RWPE1 (cell line): ENCODE results near the gene PNCK.

Source experiments
- CTCF ChIA-PET: fragments of 350-600 bp; sonication (Branson Sonifier 250); formaldehyde crosslinking; extraction: SDS; loops from one replicate; lab custom pipeline; 2021; lab: Yijun Ruan, JAX
- POLR2A ChIA-PET: fragments of 400-600 bp; formaldehyde crosslinking; extraction: SDS; loops from one replicate; lab custom pipeline; 2020; ENCODE audit warnings: antibody characterized with exemption; ENCODE audit not compliant: low non-redundant PET; lab: Yijun Ruan, JAX
- DNase-seq: peaks from one replicate; pipeline ENCODE4 v3.0.0; 2012; ENCODE audit warnings: low spot score
- H3K27ac ChIP-seq: fragments of 450-650 bp; 2 replicates; pipeline ENCODE4 v1.5.1; 2017
- TF ChIP-seq, protein P1 (sequence below): fragments of 450-650 bp; conservative IDR thresholded peaks from 2 replicates; pipeline ENCODE4 v1.5.1; 2017; ENCODE audit warnings: low read depth, mild to moderate bottlenecking

PNCK gene

DNA sequence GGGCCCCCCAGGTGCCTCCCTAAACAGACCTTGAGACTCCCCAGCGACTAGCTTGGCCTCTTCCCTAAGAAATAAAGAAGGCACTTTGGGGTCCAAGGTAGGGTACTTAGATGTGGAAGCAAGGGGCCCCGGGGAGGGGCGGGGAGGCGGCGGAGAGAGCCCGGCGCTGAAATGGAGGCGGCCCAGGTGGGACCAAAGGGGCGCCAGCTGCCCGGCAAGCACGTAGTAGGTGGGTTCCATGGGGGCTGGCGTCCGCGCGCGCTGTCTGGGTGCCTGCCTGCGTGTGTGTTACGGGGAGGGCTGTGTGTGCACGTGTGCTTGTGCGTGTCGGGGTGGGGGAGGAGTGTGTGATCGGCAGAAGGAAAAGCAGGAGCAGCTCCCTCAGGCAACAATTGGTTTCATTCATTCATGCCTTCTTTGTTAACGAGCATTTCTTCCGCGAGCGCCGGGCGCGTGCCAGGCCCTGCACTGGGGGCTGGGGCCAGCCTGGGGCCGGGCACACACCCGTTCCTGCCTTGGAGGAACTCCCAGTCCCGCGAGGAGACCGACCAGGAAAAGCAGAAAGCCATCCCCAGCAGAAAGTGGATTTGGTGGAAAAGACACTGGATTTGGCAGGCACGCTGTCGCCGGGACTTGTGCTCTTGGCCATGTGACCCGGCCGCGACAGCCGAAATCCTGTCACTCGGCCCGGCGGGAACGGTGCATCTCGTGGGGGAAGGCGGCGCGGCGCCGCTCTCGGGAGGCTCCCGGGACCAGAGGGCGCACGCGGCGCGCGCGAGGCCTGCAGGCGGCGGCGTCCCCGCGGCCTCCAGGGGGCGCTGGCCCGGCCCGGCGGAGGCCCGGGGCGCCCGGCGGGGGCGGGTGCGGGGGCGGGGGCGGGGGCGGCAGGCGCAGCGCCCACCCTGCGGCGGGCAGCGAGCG, 29.9 kb downstream of the PNCK start:
- DNase-seq, result no peak
- no peak overlapping the region for H3K27ac ChIP-seq
- TF ChIP-seq, protein P1, sequence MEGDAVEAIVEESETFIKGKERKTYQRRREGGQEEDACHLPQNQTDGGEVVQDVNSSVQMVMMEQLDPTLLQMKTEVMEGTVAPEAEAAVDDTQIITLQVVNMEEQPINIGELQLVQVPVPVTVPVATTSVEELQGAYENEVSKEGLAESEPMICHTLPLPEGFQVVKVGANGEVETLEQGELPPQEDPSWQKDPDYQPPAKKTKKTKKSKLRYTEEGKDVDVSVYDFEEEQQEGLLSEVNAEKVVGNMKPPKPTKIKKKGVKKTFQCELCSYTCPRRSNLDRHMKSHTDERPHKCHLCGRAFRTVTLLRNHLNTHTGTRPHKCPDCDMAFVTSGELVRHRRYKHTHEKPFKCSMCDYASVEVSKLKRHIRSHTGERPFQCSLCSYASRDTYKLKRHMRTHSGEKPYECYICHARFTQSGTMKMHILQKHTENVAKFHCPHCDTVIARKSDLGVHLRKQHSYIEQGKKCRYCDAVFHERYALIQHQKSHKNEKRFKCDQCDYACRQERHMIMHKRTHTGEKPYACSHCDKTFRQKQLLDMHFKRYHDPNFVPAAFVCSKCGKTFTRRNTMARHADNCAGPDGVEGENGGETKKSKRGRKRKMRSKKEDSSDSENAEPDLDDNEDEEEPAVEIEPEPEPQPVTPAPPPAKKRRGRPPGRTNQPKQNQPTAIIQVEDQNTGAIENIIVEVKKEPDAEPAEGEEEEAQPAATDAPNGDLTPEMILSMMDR, result 0 out of 2 replicates have a peak, but pooled peaks have one; percentile 9
- POLR2A ChIA-PET, result no interaction called here
- CTCF ChIA-PET, result interaction anchor here (0.6 to 1.1 kb wide), 4 partner anchors 9 to 24 kb away, joined by 3 to 4 read pairs (median 3); no protein-coding TSS in a partner anchor

DNA sequence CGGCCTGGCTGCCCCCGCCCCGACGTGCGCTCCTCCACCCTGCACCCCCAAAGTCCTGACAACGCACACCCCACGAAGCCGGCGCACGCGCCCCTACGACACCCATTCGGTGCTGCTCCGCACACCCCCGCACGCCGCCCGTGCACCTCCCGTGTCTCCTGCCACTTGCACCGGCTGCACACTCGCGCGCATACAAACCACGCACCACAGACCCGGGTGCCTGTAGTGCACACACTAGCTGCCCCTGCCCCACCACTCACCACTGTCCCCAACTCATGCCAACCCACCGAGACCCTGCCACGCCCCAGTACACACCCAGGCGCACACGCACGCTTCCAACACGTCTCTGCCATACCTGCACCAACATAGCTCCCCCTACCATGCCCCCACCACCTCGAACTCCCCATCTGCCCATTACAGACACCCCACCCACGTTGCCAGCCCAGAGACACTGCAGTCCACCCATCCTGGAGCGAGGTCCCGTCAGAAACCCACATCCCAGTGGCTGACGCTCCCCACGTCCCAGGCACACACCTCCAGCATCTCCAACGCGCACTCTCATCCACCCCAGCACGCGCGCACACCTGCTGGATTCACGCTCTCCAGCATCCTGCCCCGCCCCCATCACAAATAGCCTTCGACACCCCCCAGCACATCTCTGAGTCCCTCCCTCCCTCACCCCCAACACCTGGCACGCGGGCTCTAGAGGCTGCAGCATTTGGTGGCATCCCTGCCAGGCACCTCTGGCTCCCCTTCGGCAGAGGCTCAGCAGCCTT, 30.8 kb downstream of the PNCK start:
- no peak for DNase-seq
- H3K27ac ChIP-seq, result no peak overlapping the region
- POLR2A ChIA-PET, result no interaction called here
- CTCF ChIA-PET, result interaction anchor here (0.6 to 0.8 kb wide), 3 partner anchors 8 to 21 kb away, joined by 3 read pairs; no protein-coding TSS in a partner anchor
- TF ChIP-seq, protein P1, result no peak

DNA sequence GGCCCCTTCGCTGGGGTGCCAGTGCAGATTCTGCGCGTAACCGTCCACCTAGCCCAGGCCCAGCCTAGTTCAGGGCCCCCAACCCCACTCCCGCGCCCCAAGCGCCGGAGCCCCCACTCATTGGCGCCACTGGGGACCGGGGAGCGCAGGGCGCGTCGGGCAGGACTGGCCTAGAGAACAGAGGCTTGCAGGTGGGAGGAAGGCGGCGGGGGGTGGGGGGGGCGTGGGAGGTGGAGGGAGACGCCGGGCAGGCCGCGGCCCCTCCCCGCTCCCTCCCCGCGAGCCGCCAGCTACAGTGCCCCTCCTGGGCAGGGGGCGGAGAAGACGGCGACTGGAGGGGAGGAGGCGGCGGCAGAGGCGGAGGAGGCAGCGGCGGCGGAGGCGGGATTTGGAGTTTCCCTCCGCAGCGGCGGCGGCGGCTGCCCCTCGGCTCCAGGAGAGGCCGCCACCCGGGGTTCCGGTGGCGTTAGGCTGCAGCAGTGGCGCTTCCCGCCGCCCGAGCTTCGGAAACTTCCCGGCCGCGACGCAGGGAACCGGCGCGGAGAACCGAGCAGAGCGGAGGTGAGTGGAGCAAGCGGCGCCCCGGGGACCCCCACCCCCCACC, 31.5 kb downstream of the PNCK start:
- no peak for DNase-seq
- CTCF ChIA-PET, result no interaction called here
- H3K27ac ChIP-seq, result no peak overlapping the region
- TF ChIP-seq, protein P1, result no peak
- POLR2A ChIA-PET, result no interaction called here

DNA sequence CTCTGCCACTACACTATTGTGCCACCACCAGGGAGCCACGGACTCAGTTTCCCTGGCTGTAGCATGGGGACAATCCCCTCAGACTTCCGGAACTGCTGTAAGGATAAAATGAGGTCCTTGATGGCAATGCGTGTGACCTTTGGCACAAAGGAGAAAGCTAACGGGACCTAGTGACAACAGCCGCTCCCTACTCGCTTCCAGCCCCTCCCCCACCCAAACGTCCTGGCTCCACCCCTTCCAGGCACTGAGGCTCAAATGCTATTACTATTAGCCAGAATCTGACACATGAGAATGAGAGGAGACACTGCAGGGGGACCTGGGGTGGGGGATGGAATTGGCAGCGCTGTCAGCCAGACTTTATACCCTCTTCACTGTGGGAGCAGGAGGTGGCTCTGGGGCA, 32.0 kb downstream of the PNCK start:
- CTCF ChIA-PET, result no interaction called here
- POLR2A ChIA-PET, result no interaction called here
- H3K27ac ChIP-seq, result no peak overlapping the region
- TF ChIP-seq, protein P1, result no peak
- no peak for DNase-seq

DNA sequence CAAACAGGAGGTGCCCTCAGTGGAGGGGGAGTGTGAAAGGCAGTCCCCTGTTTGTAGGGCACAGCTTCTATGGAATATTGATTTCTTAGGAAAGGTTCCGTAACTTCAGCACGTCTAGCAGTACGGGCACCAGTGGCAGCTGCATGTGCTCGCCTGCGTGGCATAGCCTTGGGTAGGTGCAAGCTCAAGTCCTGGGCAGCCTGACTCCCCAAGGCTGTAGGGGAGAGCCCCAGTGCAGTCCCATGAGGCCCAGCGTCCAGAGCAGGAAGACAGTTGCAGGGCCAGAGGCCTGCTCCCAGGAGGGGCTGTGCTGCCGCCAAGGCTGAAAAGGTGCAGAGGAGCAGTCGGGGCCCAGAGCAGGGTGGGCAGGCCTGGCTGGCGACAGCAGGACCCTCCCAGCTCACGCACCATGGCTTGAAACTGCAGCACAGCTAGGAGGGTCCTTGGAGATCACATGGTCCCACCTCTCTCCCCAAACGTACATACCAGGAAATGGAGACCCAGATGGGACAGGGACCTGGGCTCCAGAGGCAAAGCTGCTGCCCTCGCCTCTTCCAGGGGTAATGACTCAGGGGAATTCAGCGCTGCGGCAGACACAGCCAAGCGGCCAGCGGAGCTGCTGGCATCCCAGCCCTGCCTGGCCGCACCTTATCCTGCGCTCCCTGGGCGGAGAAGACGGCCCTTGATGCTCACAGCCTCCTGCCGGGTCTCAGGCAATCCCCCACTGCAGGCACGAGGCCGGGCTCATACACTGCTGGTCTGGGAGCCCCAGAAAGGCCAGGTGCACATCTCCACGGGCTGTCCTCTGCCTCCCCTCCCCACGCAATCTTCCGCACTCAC, 32.7 kb downstream of the PNCK start:
- TF ChIP-seq, protein P1, result no peak
- ChIA-PET CTCF (interaction anchor here (0.6 kb wide), 1 partner anchor 210 kb away, joined by 3 read pairs; no protein-coding TSS in a partner anchor), POLR2A (no interaction called here)
- H3K27ac ChIP-seq, result no peak overlapping the region
- no peak for DNase-seq
